ENCODE results near the gene CES2. TPM values are rescaled to one million over a fixed set of nuclear protein-coding genes. Genes with fewer than 3 reads are reported as not detected.
"Not testable (repeated sequence)": the region's sequence is repeated elsewhere in the genome, so short reads cannot be mapped to it uniquely, and the experiment has no call there.

Gene CES2
- polyA plus RNA-seq, 2 of the 4 experiments (the other 2 are of a cell fraction), result 20.3 to 20.4 TPM

GRCh38 chr16:66896682-66897081 is 38.6 kb upstream of the CES2 start:
- ATAC-seq; DNase-seq (ENCODE audit: low read depth in 1 of 2, low spot score in 1 of 2); H3K4me3 ChIP-seq; FAIRE-seq; H3K9me3 ChIP-seq; H3K4me2 ChIP-seq; POLR2A ChIA-PET: not testable (repeated sequence)
- peak overlapping the region in 1 of 2 experiments; percentile 26; a peak in 1 of 6 replicates for H3K27ac ChIP-seq
- CTCF ChIA-PET, result interaction anchor here (1.2 to 40.8 kb wide), 14 partner anchors 13 to 624 kb away, joined by 3 to 837 read pairs (median 10); partner anchors contain the start of genes CDH16, CES3, CIAO2B and PDP2
- 56% methylated on average over 5 of the region's 5 CpGs for WGBS (ENCODE audit: missing lambda C conversion rate)
- peaks cover 25% of the 10 kb centered on the region for H3K4me1 ChIP-seq

GRCh38 chr16:66898207-66898606 is 37.1 kb upstream of the CES2 start:
- H3K9me3 ChIP-seq, result no peaks in the 10 kb centered on the region
- DNase-seq (ENCODE audit: low read depth in 1 of 2, low spot score in 1 of 2), result no peak
- H3K4me1 ChIP-seq, result peaks cover 25% of the 10 kb centered on the region
- POLR2A ChIA-PET, result interaction anchor here (1.0 kb wide), 1 partner anchor 29 kb away, joined by 3 read pairs; no protein-coding TSS in a partner anchor
- FAIRE-seq, result no peak
- H3K4me3 ChIP-seq, result no peak overlapping the region
- ATAC-seq, result no peak
- H3K4me2 ChIP-seq, result no peak overlapping the region
- CTCF ChIA-PET, result interaction anchor here (0.9 to 40.8 kb wide), 5 partner anchors 17 to 287 kb away, joined by 3 to 837 read pairs (median 3); partner anchors contain the start of genes CDH16, CES3 and RRAD
- no peak overlapping the region; a peak in 1 of 6 replicates for H3K27ac ChIP-seq
- 92% methylated on average over 3 of the region's 3 CpGs for WGBS (ENCODE audit: missing lambda C conversion rate)
- TF ChIP-seq, protein P1, sequence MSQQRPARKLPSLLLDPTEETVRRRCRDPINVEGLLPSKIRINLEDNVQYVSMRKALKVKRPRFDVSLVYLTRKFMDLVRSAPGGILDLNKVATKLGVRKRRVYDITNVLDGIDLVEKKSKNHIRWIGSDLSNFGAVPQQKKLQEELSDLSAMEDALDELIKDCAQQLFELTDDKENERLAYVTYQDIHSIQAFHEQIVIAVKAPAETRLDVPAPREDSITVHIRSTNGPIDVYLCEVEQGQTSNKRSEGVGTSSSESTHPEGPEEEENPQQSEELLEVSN (IDR thresholded peaks at IDR 0.05; ENCODE audit: borderline replicate concordance, low read depth), result no peak
- TF ChIP-seq, protein P2, sequence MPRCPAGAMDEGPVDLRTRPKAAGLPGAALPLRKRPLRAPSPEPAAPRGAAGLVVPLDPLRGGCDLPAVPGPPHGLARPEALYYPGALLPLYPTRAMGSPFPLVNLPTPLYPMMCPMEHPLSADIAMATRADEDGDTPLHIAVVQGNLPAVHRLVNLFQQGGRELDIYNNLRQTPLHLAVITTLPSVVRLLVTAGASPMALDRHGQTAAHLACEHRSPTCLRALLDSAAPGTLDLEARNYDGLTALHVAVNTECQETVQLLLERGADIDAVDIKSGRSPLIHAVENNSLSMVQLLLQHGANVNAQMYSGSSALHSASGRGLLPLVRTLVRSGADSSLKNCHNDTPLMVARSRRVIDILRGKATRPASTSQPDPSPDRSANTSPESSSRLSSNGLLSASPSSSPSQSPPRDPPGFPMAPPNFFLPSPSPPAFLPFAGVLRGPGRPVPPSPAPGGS (IDR thresholded peaks at IDR 0.05), result no peak
- TF ChIP-seq HEYL (CRISPR knock-in tag; IDR thresholded peaks at IDR 0.05) (no peak), CHD2 (IDR thresholded peaks at IDR 0.05; ENCODE audit: low read length, partially characterized antibody) (no peak), HDAC2 (IDR thresholded peaks at IDR 0.05) (no peak), ZNF302 (CRISPR knock-in tag; IDR thresholded peaks at IDR 0.05) (no peak), RNF2 (IDR thresholded peaks at IDR 0.05; ENCODE audit: borderline replicate concordance, low read depth) (no peak), ESRRA (IDR thresholded peaks at IDR 0.05; ENCODE audit: borderline replicate concordance, low read length) (no peak)

DNA sequence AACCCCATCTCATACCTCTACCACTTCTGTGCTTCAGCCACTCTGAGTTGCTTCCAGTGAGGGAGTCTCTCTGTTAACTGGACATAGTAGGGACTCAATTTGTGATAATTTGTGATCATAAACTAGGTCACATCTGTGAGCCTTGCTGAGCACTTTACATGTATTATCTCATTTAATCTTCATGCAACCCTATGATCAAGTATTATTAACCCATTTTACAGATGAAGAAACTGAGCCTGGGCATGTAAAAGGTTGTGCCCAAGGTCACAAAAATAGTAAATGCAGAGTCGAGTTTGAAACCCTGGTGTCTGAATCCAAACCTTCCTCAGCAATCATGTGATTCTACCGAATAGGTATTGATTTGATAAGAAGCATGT is 36.4 kb upstream of the CES2 start:
- Histone ChIP-seq H3K27ac (peak overlapping the region; percentile 67 to 79; a peak in 3 of 6 replicates), H3K4me2 (no peak overlapping the region), H3K4me1 (peaks cover 27% of the 10 kb centered on the region), H3K4me3 (no peak overlapping the region), H3K9me3 (no peaks in the 10 kb centered on the region)
- FAIRE-seq (no peak), DNase-seq (ENCODE audit: low read depth in 1 of 2, low spot score in 1 of 2) (no peak), ATAC-seq (no peak)
- CTCF ChIA-PET, result interaction anchor here (0.6 to 40.8 kb wide), 6 partner anchors 16 to 252 kb away, joined by 3 to 837 read pairs (median 3); partner anchors contain the start of genes B3GNT9, CDH16, CES3 and RRAD
- POLR2A ChIA-PET, result interaction anchor here (1.0 kb wide), 1 partner anchor 28 kb away, joined by 3 read pairs; no protein-coding TSS in a partner anchor
- TF ChIP-seq KDM1A (IDR thresholded peaks at IDR 0.05; ENCODE audit: low read depth) (0 out of 2 replicates have a peak, but pooled peaks have one; percentile 54), CHD4 (IDR thresholded peaks at IDR 0.05; ENCODE audit: borderline replicate concordance) (0 out of 2 replicates have a peak, but pooled peaks have one; percentile 63), FOSL2 (IDR thresholded peaks at IDR 0.05) (no peak), FOSL2 (CRISPR knock-in tag; IDR thresholded peaks at IDR 0.05) (no peak), ZC3H11A (IDR thresholded peaks at IDR 0.05) (no peak)
- 51% methylated on average over 2 of the region's 2 CpGs for WGBS (ENCODE audit: missing lambda C conversion rate)

GRCh38 chr16:66899310-66899944 is 35.9 kb upstream of the CES2 start:
- Histone ChIP-seq H3K9me3 (no peaks in the 10 kb centered on the region), H3K4me2 (peak overlapping the region; percentile 64), H3K4me1 (peaks cover 27% of the 10 kb centered on the region), H3K27ac (peak overlapping the region; percentile 67 to 79; a peak in 5 of 6 replicates), H3K4me3 (no peak overlapping the region)
- ATAC-seq (0 out of 6 replicates have a peak, but pooled peaks of 1 of the 2 experiments have one; percentile 3), DNase-seq (ENCODE audit: low read depth in 1 of 2, low spot score in 1 of 2) (no peak), FAIRE-seq (no peak)
- 91% methylated on average over 5 of the region's 6 CpGs for WGBS (ENCODE audit: missing lambda C conversion rate)
- 0 out of 2 replicates have a peak, but pooled peaks have one; percentile 10 for TF ChIP-seq CHD4 (IDR thresholded peaks at IDR 0.05; ENCODE audit: borderline replicate concordance)
- no peak for TF ChIP-seq HOXB5 (CRISPR knock-in tag; IDR thresholded peaks at IDR 0.05)
- peak; percentile 87 to 90 for TF ChIP-seq CEBPB (IDR thresholded peaks at IDR 0.05)
- ChIA-PET POLR2A (interaction anchor here (1.0 kb wide), 1 partner anchor 28 kb away, joined by 3 read pairs; no protein-coding TSS in a partner anchor), CTCF (interaction anchor here (0.6 to 40.8 kb wide), 6 partner anchors 15 to 381 kb away, joined by 3 to 837 read pairs (median 4); partner anchors contain the start of genes CDH16 and RRAD)
